ENCODE measurements around the gene MGAT5. TPM values are rescaled to one million over a fixed set of nuclear protein-coding genes. Genes with fewer than 3 reads are reported as not detected.
A peak's percentile ranks its signal among the peaks of the same experiment; 100 is the strongest.

MGAT5 gene
- total RNA-seq, 6 experiments from 2014 or later, result 4.5 to 16.0 (median 10.0) TPM

- WGBS (ENCODE audit: insufficient coverage, low coverage, low lambda C conversion rate, missing lambda C conversion rate), result 75% methylated on average over 4 of the region's 7 CpGs
- no peaks in the 10 kb centered on the region for H3K36me3 ChIP-seq
- no peaks in the 10 kb centered on the region for H3K4me1 ChIP-seq
- H3K27me3 ChIP-seq, result no peaks in the 10 kb centered on the region
- no peak overlapping the region for H3K4me3 ChIP-seq
- H3K27ac ChIP-seq, result no peak overlapping the region
- intact Hi-C loops (cut with DNase I), result no loop called here
- no peaks in the 10 kb centered on the region for H3K9me3 ChIP-seq
- DNase-seq (no peak), ATAC-seq (no peak)
- TF ChIP-seq CTCF (IDR thresholded peaks at IDR 0.05) (no peak), POLR2A (IDR thresholded peaks at IDR 0.05) (no peak)
Observed at GRCh38 chr2:134463699-134464022, 209.8 kb downstream of the MGAT5 start.

GRCh38 chr2:134465228-134466105, 211.6 kb downstream of the MGAT5 start:
- H3K27ac ChIP-seq, result no peak overlapping the region
- DNase-seq (no peak), ATAC-seq (no peak)
- 63% methylated on average over 6 of the region's 6 CpGs for WGBS (ENCODE audit: insufficient coverage, low coverage, low lambda C conversion rate, missing lambda C conversion rate)
- H3K36me3 ChIP-seq, result no peaks in the 10 kb centered on the region
- intact Hi-C loops (cut with DNase I), result no loop called here
- H3K27me3 ChIP-seq, result no peaks in the 10 kb centered on the region
- no peaks in the 10 kb centered on the region for H3K4me1 ChIP-seq
- H3K9me3 ChIP-seq, result no peaks in the 10 kb centered on the region
- no peak overlapping the region for H3K4me3 ChIP-seq
- no peak for TF ChIP-seq POLR2A (IDR thresholded peaks at IDR 0.05)
- no peak for TF ChIP-seq CTCF (IDR thresholded peaks at IDR 0.05)

- 19% methylated on average over 3 of the region's 3 CpGs for WGBS (ENCODE audit: insufficient coverage, low coverage, low lambda C conversion rate, missing lambda C conversion rate)
- Histone ChIP-seq H3K4me3 (no peak overlapping the region), H3K9me3 (no peaks in the 10 kb centered on the region), H3K4me1 (no peaks in the 10 kb centered on the region), H3K36me3 (no peaks in the 10 kb centered on the region), H3K27ac (no peak overlapping the region), H3K27me3 (no peaks in the 10 kb centered on the region)
- peak; percentile 43 to 60 (median 50) for TF ChIP-seq CTCF (IDR thresholded peaks at IDR 0.05)
- TF ChIP-seq POLR2A (IDR thresholded peaks at IDR 0.05), result no peak
- intact Hi-C loops (cut with DNase I), result no loop called here
- DNase-seq (no peak), ATAC-seq (peak; percentile 63 to 87 (median 73))
Observed at GRCh38 chr2:134466141-134466540, 212.3 kb downstream of the MGAT5 start.

- Histone ChIP-seq H3K9me3 (no peaks in the 10 kb centered on the region), H3K27me3 (no peaks in the 10 kb centered on the region), H3K36me3 (no peaks in the 10 kb centered on the region), H3K27ac (no peak overlapping the region), H3K4me1 (no peaks in the 10 kb centered on the region), H3K4me3 (no peak overlapping the region)
- no peak for DNase-seq
- no peak for TF ChIP-seq CTCF (IDR thresholded peaks at IDR 0.05)
- no peak for TF ChIP-seq POLR2A (IDR thresholded peaks at IDR 0.05)
- no peak for ATAC-seq
- 86% methylated on average over 1 of the region's 2 CpGs for WGBS (ENCODE audit: insufficient coverage, low coverage, low lambda C conversion rate, missing lambda C conversion rate)
- intact Hi-C loops (cut with DNase I), result no loop called here
Observed at GRCh38 chr2:134468164-134468563, 214.3 kb downstream of the MGAT5 start.
